ENCODE results near the gene IRF6.
A peak's percentile ranks its signal among the peaks of the same experiment; 100 is the strongest.
"Not testable (repeated sequence)": the region's sequence is repeated elsewhere in the genome, so short reads cannot be mapped to it uniquely, and the experiment has no call there.

IRF6 gene

DNA sequence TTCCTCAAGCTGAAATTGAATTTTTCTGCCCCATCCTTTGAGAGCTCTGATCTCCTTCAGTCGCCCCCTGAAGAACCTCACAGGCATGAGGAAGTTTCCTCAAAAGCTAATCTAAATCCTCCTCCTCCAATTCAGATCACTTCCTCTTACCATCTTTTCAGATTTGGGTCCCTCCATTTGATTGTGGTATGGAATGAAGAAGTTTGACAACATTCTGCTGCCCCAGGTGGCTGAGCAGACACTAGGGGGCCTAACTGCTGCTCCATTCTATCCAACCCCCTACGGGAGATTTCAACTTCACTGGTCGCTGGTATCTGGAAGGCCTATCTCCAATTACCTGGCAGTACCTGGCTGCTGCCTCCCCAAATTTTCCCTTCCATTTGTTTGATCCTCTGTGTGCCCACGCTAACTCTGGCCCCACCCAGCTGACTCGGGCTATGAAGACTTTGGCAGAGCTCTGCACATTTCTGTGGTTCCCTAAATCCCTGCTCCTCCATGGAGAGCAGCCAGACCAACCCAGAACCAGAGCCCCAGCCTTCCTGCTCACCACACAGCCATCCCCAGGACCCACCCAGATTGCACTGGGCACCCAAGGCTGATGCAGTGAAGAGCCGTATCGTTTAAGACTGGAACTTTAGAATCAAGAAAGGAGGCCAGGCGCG is 7.8 kb downstream of the IRF6 start:
- intact Hi-C loops (cut with DNase I) = no loop called here
- DNase-seq = peak in 1 of 10 donors; percentile 61

DNA sequence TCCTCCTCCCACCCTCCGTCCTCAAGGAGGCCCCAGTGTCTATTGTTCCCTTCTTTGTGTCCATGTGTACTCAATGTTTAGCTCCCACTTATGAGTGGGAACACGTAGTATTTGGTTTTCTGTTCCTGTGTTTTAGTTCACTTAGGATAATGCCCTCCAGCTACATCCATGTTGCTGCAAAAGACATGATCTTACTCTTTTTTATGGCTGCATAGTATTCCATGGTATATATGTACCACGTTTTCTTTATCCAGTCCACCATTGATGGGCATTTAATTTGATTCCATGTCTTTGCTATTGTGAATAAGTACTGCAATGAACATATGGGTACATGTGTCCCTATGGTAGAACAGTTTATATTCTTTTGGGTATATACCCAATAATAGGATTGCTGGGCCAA is 12.2 kb downstream of the IRF6 start:
- intact Hi-C loops (cut with DNase I); DNase-seq: not testable (repeated sequence)

DNA sequence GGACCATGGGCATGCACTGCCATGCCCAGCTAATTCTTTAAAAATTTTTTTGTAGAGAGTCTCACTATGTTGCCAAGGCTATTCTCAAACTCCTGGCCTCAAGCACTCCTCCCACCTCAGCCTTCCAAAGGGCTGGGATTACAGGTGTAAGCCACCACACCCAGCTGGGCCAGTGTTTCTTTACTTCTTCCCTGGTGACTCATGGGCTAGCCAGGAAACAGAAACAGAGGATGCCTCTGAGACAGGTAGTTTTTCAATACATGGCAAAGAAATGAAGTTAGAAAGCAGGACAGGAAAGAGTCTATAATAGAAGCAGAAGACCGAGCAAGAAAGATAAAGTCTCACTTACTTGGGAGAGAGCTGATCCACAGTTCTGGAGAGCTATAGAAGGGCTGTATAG is 14.0 kb downstream of the IRF6 start:
- intact Hi-C loops (cut with DNase I) = no loop called here
- no peak for DNase-seq

DNA sequence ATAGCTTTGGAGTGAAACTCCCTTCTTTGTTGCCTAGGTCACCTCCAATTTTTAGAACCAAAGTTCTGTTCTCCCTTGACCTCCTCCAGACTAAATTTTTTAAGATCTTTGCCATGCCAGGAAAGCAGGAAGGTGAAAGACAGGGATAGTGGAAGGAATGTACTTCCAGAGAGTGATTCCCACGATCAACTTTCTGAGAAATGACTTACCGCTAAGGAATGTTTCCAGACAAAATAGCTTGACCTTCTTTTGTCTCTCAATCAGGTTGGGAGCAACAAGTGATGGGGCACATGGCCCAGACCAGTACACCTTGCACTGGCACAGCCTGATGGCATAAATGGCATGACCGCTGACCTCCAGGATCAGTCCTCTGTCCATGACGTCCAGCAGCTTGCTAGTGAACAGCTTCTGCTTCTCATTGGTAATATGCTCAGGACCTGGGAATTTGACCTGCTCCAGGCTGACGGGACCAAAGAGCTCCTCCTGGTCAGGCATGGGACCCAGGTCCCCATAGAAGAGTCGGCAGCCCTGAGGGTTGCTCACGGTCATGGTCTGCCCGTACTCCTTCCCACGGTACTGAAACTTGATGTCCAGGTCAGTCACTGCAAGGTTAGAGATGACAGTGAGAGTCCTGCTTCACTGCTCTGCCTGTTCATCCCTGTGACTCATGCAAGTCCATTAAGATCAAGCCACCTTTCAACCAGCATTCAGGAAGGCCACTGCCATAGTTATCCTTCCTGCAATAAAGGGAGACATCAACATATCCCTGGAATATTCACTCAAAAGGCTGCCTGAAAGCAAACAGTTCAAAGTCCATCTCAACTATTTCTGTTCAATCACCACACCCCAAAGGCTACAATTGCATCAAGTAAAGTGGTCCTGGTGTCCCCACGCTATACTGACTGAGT is 15.4 kb downstream of the IRF6 start:
- intact Hi-C loops (cut with DNase I) = no loop called here
- no peak for DNase-seq

DNA sequence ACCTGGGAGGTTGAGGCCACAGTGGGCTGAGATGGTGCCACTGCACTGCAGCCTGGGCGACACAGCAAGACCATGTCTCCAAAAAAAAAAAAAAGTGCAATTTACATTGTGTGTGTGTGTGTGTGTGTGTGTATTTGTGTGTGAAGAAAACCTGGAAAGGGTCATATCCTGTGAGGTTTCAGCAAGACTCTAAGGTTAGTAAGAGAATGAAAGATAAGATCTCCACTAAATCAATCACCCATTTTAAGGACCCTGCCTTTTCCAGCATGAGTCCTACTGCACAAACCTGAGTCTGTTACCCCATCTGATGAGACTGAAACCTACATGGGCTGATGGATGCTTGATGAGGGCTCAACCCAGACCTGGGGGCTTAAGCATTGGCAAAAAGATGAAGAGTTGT is 16.7 kb downstream of the IRF6 start:
- intact Hi-C loops (cut with DNase I) = no loop called here
- no peak for DNase-seq

DNA sequence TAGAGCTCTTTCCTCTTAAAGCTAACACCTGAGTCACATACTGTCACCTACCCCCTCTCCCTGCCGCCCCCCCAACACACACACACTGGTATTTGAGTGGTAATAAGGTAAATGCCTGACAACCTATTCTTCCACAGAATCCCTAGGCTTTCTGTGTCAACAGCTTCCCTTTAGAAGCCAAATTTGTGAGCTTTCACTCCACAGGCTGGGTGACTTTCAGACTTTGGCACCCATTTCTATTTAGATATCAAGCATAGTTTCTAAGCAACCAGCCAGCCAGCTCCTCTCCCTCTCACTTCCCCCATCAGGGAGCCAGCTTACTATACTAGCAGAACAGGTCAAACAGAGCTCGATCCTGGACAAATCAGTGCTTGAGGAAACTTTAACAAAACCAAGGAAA is 18.4 kb downstream of the IRF6 start:
- intact Hi-C loops (cut with DNase I) = no loop called here
- peak in 1 of 10 donors; percentile 68 for DNase-seq

DNA sequence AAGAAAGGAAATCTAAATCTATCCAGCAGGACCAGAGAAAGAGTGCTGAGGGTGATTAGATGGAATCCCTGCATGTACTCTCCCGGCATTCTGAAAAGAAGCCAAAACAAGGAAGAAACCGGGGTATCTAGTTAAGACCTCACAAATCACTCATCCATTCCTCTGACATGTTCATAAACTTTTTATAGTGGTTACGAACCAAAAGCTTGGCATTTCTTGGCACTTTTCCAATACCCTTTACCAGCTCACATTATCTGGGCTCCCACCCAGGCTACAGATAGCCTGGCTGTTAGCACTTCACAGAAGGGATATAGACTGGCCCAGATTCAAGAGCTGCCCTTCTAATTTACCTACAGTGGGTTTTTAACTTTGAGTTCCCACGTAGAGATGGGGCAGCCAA is 19.8 kb downstream of the IRF6 start:
- no peak for DNase-seq
- intact Hi-C loops (cut with DNase I) = no loop called here

DNA sequence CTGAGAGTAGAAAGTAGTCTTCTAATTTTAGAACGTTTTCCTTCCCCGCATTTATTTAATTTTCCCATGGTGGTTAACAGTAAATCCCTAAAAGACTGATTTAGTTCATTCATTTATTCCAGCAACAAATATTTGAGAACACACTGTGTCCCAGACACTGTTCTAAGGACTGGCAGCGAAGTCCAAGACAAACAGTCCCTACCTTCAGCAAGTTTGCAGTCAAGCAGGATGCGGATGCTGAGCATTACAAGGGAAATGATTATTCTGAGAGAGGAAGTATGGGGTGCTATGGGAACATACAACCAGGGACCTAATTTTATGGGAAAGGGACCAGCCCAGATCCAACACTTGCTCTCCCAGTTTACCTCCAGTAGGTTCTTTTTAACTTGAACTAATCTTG is 20.4 kb downstream of the IRF6 start:
- intact Hi-C loops (cut with DNase I) = loop anchor here (2.0 kb wide), 1 partner anchor 41 kb away; the partner anchor contains the start of gene UTP25
- no peak for DNase-seq

DNA sequence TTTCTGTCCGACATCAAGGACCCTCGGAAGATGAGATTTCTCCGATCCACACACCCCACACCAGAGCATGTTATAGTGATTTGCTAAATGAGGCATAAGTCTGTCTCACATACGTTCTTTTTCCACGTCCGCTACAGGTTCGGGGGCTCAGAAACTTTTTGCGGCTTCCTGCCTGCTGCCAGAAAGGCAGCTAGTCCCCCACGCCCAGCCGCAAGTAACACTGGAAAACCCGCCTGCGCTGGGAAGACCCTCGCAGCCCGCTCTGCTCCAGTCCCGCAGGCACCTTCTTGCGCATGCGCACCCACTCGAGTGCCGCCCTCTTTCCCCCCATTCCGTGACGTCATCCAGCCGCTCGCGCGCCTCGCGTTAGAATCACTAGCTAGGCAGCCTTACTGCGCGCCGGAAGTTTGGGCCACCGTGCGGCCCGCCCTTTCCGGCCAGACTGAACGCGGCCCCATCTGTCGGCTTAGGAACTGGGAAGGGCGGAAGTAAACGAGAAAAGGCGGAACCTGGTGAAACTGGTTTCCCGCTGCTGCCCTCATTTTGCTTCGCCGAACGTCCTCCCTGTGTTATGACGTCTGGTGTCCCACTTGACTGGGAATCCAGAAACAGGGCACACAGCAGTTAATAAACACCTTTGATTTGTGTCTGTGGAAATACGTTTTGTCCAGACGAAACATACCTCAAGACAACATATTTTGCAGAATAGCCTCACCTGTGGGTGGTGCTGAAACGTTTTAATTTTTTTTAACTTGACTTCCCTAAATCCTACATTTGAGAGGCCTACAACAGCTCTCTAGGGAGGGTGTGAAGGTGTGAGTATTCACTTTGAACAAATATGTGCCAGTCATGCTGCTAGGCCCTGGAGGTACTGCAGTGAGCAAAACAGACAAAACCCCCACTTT is 21.4 kb downstream of the IRF6 start, which contains the start of gene C1orf74:
Gene C1orf74, minus strand, starts transcription at position 295 of the 905 bp plus-strand sequence. CDS start 925 bp downstream, outside the sequence.
- peak; percentile 97 to 100 (median 99) for DNase-seq
- intact Hi-C loops (cut with DNase I) = loop anchor here (2.0 kb wide), 1 partner anchor 42 kb away; the partner anchor contains the start of gene UTP25

DNA sequence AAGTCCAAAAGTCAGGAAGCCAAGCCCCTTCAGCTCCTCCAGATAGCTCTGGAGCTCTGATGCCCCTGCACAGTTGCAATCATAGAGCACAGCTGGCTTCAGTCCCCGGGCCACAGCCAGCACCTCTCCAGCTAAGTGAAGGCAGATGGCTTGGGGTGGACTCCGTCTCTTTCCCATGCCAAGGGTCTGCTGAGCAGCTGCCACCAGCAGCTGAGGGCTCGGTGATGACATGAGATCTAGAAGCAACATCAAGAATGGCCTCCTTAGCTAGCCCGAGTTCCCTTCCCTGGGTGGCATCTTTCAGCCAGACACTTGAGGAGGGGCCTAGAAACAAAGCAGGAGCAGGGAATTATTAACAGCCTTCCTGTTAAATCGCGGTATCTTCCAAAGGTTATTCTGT is 22.6 kb downstream of the IRF6 start:
- intact Hi-C loops (cut with DNase I) = no loop called here
- DNase-seq = no peak

DNA sequence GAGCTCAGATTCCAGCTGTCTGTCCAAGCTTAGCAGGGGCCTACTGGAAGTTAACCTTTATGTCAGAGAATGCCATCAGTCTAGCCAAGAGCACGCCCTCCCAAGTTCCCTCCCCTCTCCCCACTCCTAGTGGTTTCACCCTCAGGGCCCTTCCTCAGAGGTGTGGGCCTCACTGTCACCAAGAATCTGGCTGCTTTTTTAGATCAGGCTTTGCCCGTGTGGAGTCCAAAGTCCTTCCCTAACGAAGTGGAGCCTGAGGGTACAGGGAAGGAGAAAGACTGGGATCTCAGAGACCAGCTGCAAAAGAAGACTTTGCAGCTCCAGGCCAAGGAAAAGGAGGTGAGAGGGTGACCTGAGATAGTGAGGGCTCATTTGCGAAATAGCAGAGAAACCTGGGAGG is 25.7 kb downstream of the IRF6 start:
- intact Hi-C loops (cut with DNase I) = no loop called here
- no peak for DNase-seq

DNA sequence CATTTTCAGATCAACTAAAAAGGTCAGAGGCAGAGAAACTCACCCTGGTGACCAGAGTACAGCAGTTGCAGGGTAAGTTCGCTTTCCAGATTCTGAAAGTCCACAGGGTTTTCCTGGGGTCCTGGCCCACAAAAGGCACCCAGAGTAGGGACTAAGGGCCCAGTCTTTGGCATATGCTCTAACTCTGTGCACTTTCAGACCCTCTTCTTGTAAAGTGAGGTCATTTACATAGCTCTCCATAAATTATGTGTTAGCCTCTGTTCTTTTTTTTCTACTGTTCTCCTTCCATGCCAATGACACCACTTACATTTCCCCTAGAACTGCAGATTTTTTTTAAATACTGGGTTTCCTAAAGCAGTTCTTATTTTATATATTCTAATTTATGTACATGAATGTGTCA is 27.8 kb downstream of the IRF6 start:
- no peak for DNase-seq
- intact Hi-C loops (cut with DNase I) = no loop called here

DNA sequence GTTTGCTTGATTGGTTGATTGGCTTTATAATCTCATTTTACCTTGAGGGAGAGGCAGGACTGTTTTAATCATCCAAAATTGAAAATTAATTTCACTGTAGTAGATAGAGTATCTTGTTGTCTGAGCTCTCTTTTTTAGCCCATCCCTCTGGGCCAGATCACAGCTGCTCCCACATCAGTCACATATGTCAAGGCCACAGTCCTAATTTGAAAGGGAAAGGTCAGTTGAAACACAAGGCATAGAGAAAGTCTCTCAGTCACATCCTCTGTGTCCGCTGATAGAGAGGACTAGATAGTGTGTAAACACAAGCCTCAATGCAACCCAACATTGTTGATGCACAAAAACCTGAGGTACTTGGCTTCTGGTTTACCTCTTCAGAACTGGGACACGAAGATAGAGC is 28.4 kb downstream of the IRF6 start:
- intact Hi-C loops (cut with DNase I) = no loop called here
- no peak for DNase-seq

DNA sequence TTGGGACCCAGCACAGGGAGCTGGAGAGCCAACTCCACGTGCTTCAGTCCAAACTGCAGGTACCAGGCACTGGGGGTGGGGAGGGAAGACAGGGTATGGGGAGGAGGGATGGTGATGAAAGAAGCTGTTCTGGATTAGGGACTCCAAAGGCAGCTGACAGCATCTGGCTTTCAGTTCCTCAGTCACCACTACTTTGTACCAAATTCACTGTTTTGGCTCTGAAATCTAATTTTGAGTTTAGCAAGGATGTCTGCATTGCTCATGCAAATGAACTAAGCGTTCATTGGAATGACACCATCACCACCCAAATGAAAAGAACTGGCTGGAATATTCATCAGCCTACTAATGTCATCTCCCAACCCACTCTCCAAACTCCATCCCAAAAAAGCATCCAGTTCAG is 30.3 kb downstream of the IRF6 start:
- intact Hi-C loops (cut with DNase I) = no loop called here
- no peak for DNase-seq

DNA sequence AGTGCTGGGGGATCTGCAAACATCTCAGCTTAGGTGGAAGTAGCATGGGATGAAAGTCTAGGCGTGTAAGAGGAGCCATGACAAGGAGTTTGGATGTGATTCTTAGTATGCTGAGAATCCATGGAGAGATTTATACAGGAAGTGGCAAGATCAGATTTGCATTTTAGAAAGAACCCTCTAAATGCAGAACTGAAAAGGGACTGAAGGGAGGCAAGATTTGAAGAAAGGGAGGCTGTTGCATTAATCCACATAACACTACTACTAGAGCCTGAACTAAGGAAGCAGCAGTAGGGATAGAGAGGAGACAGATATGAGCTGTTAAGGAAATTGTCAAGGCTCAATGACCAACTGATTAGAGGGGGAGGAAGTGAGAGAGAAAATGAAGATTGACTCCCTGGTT is 31.4 kb downstream of the IRF6 start:
- DNase-seq = no peak
- intact Hi-C loops (cut with DNase I) = no loop called here

DNA sequence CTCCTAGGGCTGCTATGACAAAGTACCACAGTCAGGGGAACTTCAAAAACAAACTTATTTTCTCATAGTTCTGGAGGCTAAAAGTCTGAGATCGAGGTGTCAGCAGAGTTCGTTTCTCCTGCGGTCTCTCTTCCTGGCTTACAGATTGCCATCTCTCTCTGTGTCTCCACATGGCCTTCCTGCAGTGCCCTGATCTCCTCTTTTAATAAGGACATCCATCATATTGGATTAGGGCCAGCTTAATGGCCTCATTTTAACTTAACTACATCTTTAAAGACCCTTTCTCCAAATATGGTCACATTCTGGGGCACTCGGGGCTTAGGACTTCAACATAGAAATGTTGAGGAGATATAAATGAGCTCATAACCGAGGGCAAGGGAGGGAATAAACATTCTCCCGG is 33.8 kb downstream of the IRF6 start:
- intact Hi-C loops (cut with DNase I) = no loop called here
- DNase-seq = no peak

DNA sequence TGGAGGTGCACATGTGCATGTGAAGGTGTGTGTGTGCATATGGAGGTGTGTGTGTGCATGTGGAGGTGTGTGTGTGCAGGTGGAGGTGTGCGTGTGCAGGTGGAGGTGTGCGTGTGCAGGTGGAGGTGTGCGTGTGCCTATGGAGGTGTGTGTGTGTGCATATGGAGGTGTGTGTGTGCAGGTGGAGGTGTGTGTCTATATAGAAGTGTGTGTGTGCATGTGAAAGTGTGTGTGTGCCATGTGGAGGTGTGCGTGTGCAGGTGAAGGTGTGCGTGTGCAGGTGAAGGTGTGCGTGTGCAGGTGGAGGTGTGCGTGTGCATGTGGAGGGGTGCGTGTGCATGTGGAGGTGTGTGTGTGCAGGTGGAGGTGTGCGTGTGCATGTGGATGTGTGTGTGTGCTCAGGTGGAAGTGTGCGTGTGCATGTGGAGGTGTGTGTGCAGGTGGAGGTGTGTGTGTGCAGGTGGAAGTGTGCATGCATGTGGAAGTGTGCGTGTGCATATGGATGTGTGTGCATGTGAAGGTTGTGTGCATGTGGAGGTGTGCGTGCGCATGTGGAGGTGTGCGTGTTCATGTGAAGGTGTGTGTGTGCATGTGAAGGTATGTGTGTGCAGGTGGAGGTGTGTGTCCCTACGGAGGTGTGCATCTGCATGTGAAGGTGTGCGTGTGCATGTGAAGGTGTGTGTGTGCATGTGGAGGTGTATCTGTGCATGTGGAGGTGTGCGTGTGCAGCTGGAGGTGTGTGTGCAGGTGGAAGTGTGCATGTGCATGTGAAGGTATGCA is 35.1 kb downstream of the IRF6 start:
- DNase-seq = peak in 1 of 10 donors; percentile 57
- intact Hi-C loops (cut with DNase I) = no loop called here

DNA sequence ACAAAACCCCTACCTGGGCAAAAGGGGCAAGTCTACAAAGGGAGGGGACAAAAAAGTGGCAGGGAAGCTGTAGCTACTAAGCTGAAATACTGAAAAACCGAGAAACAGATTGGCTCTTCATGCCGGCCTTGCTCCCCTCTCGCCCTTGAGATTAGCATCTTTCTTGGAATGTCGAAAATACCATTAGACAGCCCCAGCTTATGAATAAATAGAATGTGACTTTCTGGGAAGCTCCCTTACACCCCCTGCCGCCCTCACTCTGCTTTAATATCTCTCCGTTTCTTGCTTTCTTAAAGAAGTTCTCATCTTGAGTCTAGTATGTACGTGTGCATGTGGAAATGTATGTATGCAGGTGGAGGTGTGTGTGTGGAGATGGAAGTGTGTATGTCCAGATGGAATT is 36.0 kb downstream of the IRF6 start:
- DNase-seq = no peak
- intact Hi-C loops (cut with DNase I) = no loop called here

DNA sequence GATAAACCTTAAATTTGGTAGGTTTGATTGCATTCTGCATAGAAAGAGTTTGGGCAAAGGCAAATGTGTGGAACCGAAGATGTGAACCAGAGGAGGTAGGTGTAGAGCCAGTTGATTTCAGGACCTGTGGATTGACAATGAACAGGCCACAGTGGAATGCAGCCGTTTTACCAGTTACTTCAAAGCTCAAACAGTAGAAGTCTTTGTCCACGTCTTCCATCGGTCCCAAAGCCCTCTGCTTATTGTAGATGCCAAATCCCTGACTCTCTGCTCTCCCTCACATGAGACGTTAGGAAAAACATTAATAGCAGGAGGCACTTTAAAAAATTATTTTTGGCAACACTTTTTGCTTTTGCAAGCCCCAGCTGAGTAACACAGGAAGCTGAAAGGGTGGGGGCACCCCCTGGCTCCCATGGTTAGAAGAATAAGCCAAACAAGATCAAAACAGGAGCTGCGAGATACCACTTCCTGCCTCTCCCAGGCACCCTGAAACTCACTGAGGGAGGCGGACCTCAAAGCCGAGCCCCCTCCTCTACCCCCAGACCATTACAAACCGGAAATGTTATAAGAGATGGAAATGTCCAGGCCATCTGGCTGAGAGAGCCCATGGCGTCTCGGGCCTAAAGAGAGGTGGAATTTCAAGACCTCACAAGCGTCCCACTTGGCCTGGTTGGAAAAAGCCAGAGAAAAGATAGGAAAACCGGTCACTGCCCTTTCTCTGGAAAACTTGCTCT is 36.6 kb downstream of the IRF6 start:
- peak in 2 of 10 donors; percentile 14 to 73 for DNase-seq
- intact Hi-C loops (cut with DNase I) = no loop called here
